Activated naive CD4-positive, alpha-beta T cell treated with anti-CD3 and anti-CD28 coated beads, Interleukin-2, amount 10 ng/mL, durations not matched to agents 7 days and 5 days (primary cell): ENCODE data around the gene CUBN.

Experiments used
- CTCF ChIA-PET: fragments of 350-600 bp; sonication (Branson Sonifier 250); formaldehyde crosslinking; loops from one replicate; lab custom pipeline; 2021; ENCODE audit warnings: antibody characterized with exemption; lab: Charles Lee
- DNase-seq: peaks from one replicate; pipeline ENCODE4 v3.0.0-alpha.2; 2020
- H3K27ac Mint-ChIP-seq: one replicate; pipeline ENCODE4 v1.8.0; 2021; ENCODE audit warnings: mild to moderate bottlenecking, moderate library complexity, mixed read lengths
- H3K27me3 Mint-ChIP-seq: one replicate; pipeline ENCODE4 v1.8.0; 2021; ENCODE audit warnings: mild to moderate bottlenecking, mixed read lengths
- H3K36me3 Mint-ChIP-seq: one replicate; pipeline ENCODE4 v1.8.0; 2021; ENCODE audit warnings: mixed read lengths
- H3K4me1 Mint-ChIP-seq: one replicate; pipeline ENCODE4 v1.8.0; 2021; ENCODE audit warnings: mixed read lengths
- H3K4me3 Mint-ChIP-seq: one replicate; pipeline ENCODE4 v1.8.0; 2021; ENCODE audit warnings: mild to moderate bottlenecking, moderate library complexity, mixed read lengths
- H3K9me3 Mint-ChIP-seq: one replicate; pipeline ENCODE4 v1.8.0; 2021; ENCODE audit warnings: mixed read lengths

The CUBN gene

DNA sequence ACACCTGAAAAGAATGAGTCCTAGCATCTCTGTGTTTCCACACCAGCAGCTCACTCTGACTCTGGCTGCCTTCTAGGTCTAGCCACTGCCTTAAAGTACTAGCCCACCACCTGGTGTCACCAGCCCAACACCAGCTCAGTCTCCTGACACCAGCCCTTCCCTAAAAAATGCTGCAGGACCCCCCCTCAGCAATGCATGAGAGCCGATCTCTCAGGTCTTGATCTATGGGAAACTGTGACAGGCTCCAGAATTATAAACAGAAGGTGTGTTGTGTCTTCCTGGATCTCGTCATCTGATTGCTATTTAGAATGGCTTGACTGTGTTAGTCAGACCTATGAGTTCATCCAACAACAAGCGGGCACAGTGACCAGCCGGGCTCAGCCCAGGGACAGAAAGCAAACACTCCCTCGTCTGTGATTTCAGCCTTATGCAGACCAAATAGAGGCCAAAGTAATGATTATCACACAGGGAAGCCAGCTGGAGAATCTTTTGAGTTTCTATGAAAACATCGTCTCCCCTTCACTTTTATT is 66.6 kb downstream of the CUBN start:
- CTCF ChIA-PET: interaction anchor here (0.6 to 0.8 kb wide), 2 partner anchors 10 to 36 kb away, joined by 3 read pairs; no protein-coding TSS in a partner anchor
- Mint-ChIP-seq H3K4me3 (no peak overlapping the region), H3K27ac (no peak overlapping the region), H3K4me1 (peaks cover 40% of the 10 kb centered on the region), H3K27me3 (no peaks in the 10 kb centered on the region), H3K9me3 (no peaks in the 10 kb centered on the region), H3K36me3 (peaks cover 12% of the 10 kb centered on the region)
- DNase-seq: no peak

DNA sequence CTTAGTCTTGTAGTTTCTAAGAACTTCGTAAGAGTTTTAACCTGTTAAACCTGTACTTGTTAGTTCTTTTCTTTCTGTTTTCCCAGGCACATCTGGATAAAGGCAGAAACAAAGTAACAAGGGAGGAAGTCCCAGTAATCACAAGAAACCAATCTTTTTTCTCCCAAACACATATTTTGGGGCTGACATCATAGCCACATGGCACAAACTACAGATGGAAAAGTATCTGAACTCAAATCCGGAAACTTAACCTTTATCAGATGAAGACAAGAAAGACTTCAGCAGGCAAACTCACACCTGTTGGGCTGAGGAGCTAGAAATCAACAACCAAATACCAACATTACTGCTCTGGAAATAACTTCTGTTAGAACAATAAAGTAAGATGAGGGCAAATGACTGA is 67.1 kb downstream of the CUBN start:
- Mint-ChIP-seq H3K27ac (no peak overlapping the region), H3K36me3 (peaks cover 10% of the 10 kb centered on the region), H3K4me3 (no peak overlapping the region), H3K4me1 (peaks cover 35% of the 10 kb centered on the region), H3K9me3 (no peaks in the 10 kb centered on the region), H3K27me3 (no peaks in the 10 kb centered on the region)
- DNase-seq: no peak
- CTCF ChIA-PET: interaction anchor here (0.6 to 0.8 kb wide), 2 partner anchors 10 to 37 kb away, joined by 3 read pairs; no protein-coding TSS in a partner anchor

GRCh38 chr10:17062009-17062408 is 67.6 kb downstream of the CUBN start:
- H3K9me3 Mint-ChIP-seq: no peaks in the 10 kb centered on the region
- H3K27me3 Mint-ChIP-seq: no peaks in the 10 kb centered on the region
- peaks cover 30% of the 10 kb centered on the region for H3K4me1 Mint-ChIP-seq
- peaks cover 8% of the 10 kb centered on the region for H3K36me3 Mint-ChIP-seq
- CTCF ChIA-PET: interaction anchor here (0.6 kb wide), 1 partner anchor 37 kb away, joined by 3 read pairs; no protein-coding TSS in a partner anchor
- H3K27ac Mint-ChIP-seq: no peak overlapping the region
- no peak for DNase-seq
- H3K4me3 Mint-ChIP-seq: no peak overlapping the region

GRCh38 chr10:17061418-17061817 is 68.2 kb downstream of the CUBN start:
- Mint-ChIP-seq H3K27me3 (no peaks in the 10 kb centered on the region), H3K36me3 (peaks cover 5% of the 10 kb centered on the region), H3K4me3 (no peak overlapping the region), H3K9me3 (no peaks in the 10 kb centered on the region), H3K4me1 (peaks cover 24% of the 10 kb centered on the region), H3K27ac (no peak overlapping the region)
- DNase-seq: no peak
- CTCF ChIA-PET: no interaction called here

DNA sequence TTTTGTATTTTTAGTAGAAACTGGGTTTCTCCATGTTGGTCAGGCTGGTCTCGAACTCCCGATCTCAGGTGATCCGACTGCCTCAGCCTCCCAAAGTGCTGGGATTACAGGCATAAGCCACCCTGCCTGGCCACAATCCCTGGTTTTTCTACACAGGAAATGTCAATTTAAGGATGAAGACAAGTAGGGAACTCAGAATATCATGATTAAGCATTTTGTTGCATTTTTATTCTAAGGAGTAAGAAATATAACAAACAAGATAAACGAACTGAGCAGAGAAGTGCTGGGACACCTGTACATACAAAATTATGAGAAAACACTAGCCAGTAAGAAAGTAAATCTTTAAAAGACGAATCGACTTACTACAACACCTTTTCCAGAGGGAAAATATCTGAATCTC is 69.3 kb downstream of the CUBN start:
- Mint-ChIP-seq H3K27me3 (no peaks in the 10 kb centered on the region), H3K36me3 (no peaks in the 10 kb centered on the region), H3K27ac (no peak overlapping the region), H3K4me1 (peaks cover 19% of the 10 kb centered on the region), H3K9me3 (no peaks in the 10 kb centered on the region), H3K4me3 (no peak overlapping the region)
- DNase-seq: no peak
- CTCF ChIA-PET: no interaction called here

DNA sequence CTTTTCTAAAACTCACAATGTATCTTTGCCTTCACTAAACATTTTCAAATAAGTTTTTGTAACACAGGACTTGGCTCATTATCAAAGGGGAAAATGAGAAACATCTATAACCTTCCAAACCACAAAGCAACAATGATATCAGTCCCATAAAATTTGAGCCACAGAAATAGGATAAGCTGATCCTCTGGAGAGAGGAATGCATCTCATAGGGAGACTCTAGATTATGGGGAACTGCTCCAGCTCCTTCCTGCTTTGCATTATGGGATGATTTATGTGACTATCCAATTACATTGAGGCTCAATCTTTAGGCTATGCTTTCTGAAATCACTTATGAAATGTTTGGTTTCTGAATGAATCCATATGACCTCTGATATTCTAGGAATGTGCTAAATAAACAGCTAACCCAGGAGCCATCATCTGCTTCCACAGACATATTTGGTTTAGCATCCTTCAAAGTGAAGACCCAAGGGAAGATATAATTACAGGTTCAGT is 70.4 kb downstream of the CUBN start:
- Mint-ChIP-seq H3K27me3 (no peaks in the 10 kb centered on the region), H3K4me3 (no peak overlapping the region), H3K9me3 (no peaks in the 10 kb centered on the region), H3K4me1 (peaks cover 19% of the 10 kb centered on the region), H3K27ac (no peak overlapping the region), H3K36me3 (peaks cover 1% of the 10 kb centered on the region)
- CTCF ChIA-PET: no interaction called here
- DNase-seq: no peak

DNA sequence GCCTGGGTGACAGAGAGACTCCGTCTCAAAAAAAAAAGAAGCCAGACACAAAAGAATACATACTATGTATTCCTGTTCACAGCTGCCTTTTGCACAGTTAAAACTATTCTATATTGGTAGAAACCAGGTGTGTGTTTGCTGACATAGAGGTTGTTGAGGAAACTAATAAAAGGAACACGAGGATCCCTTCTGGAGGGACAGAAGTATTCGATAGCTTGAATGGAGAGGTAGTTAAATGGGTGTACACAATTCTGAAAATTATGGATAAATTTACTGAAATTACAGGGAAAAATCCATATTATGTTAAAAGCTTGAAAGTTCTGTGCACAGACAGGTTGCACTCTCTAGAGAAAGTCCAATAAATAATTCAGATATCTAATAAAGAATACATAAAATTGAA is 71.5 kb downstream of the CUBN start:
- CTCF ChIA-PET: no interaction called here
- Mint-ChIP-seq H3K4me1 (peaks cover 12% of the 10 kb centered on the region), H3K36me3 (peaks cover 1% of the 10 kb centered on the region), H3K27me3 (no peaks in the 10 kb centered on the region), H3K27ac (no peak overlapping the region), H3K4me3 (no peak overlapping the region), H3K9me3 (peaks cover 1% of the 10 kb centered on the region)
- no peak for DNase-seq

- no peak overlapping the region for H3K27ac Mint-ChIP-seq
- CTCF ChIA-PET: no interaction called here
Measured at GRCh38 chr10:17056781-17057428, 72.7 kb downstream of the CUBN start.

GRCh38 chr10:17053513-17053912 is 76.1 kb downstream of the CUBN start:
- no peak for DNase-seq
- H3K36me3 Mint-ChIP-seq: peaks cover 7% of the 10 kb centered on the region
- no peaks in the 10 kb centered on the region for H3K4me1 Mint-ChIP-seq
- no peak overlapping the region for H3K27ac Mint-ChIP-seq
- CTCF ChIA-PET: no interaction called here
- H3K27me3 Mint-ChIP-seq: no peaks in the 10 kb centered on the region
- H3K4me3 Mint-ChIP-seq: no peak overlapping the region
- peaks cover 13% of the 10 kb centered on the region for H3K9me3 Mint-ChIP-seq

More at GRCh38 chr10:17056781-17057428, 72.7 kb downstream of the CUBN start:
- Mint-ChIP-seq H3K4me3 (no peak overlapping the region), H3K36me3 (peaks cover 3% of the 10 kb centered on the region), H3K9me3 (peaks cover 5% of the 10 kb centered on the region), H3K27me3 (no peaks in the 10 kb centered on the region), H3K4me1 (peaks cover 2% of the 10 kb centered on the region)
- no peak for DNase-seq

DNA sequence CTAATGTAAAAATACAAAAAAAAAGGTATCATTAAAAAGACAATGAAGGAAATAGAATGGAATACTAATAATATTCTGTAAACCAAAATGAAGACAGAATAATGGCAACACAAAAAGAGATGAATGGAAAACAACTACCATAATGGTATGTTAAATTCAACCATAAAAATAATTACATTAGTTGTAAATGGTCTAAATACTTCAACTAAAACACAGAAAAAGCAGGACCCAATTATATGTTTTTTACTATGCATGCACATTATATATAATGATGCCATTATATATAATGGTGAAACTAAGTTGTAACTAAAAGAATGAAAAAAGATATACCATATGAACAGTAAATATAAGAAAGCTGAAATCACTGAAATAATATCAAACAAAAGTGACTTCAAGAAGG is 76.5 kb downstream of the CUBN start:
- Mint-ChIP-seq H3K27ac (no peak overlapping the region), H3K4me1 (no peaks in the 10 kb centered on the region), H3K4me3 (no peak overlapping the region), H3K36me3 (peaks cover 7% of the 10 kb centered on the region), H3K9me3 (peaks cover 13% of the 10 kb centered on the region), H3K27me3 (no peaks in the 10 kb centered on the region)
- DNase-seq: no peak
- CTCF ChIA-PET: no interaction called here

GRCh38 chr10:17051851-17052250 is 77.8 kb downstream of the CUBN start:
- Mint-ChIP-seq H3K4me1 (no peaks in the 10 kb centered on the region), H3K27me3 (no peaks in the 10 kb centered on the region), H3K27ac (no peak overlapping the region), H3K36me3 (peaks cover 8% of the 10 kb centered on the region), H3K9me3 (peaks cover 13% of the 10 kb centered on the region), H3K4me3 (no peak overlapping the region)
- CTCF ChIA-PET: no interaction called here
- no peak for DNase-seq

DNA sequence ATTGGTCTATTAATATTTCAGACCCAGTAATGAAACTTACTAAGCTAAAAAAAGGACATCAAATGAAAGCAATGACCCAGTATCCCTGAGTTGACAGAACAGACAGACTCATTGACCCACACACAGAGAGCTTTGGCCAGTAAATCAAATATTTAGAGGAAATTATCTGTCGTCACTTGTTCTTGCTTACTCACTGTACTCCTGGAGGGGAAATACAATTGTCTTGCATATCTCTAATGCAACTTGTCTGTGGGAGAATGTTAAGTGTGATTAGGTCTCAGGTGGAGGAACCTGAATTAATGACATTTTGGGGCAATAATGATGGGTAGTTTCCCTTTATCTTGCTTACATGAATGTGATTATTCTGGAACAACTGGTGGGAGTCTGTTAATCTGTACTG is 80.4 kb downstream of the CUBN start:
- no peak overlapping the region for H3K4me3 Mint-ChIP-seq
- no peak overlapping the region for H3K27ac Mint-ChIP-seq
- no peaks in the 10 kb centered on the region for H3K27me3 Mint-ChIP-seq
- no peak for DNase-seq
- CTCF ChIA-PET: no interaction called here
- no peaks in the 10 kb centered on the region for H3K4me1 Mint-ChIP-seq
- peaks cover 13% of the 10 kb centered on the region for H3K9me3 Mint-ChIP-seq
- peaks cover 7% of the 10 kb centered on the region for H3K36me3 Mint-ChIP-seq

- Mint-ChIP-seq H3K9me3 (peaks cover 12% of the 10 kb centered on the region), H3K36me3 (peaks cover 7% of the 10 kb centered on the region), H3K27ac (no peak overlapping the region), H3K4me3 (no peak overlapping the region), H3K4me1 (no peaks in the 10 kb centered on the region), H3K27me3 (no peaks in the 10 kb centered on the region)
- no peak for DNase-seq
- CTCF ChIA-PET: interaction anchor here (0.6 kb wide), 1 partner anchor 693 kb away, joined by 3 read pairs; no protein-coding TSS in a partner anchor
Measured at GRCh38 chr10:17047908-17048307, 81.7 kb downstream of the CUBN start.

DNA sequence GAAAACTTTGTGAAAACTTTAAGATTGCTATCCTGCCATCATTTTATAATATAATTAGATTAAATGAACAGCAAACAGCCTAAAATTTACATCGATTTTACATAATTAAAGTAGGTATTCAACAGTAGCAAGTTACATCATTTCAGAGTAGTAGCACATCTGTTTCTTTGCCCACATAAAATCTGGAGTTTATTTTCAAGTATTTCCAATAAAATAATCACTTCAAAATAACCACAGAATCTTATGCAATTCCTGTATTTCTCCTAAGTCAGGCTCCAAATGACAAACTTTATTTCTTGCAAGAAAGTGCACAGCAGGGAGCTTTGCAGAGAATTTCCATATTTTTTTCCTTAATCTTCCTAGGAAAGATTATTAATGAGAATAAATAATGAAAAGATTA is 82.6 kb downstream of the CUBN start:
- H3K27me3 Mint-ChIP-seq: no peaks in the 10 kb centered on the region
- CTCF ChIA-PET: no interaction called here

GRCh38 chr10:17043586-17043985 is 86.0 kb downstream of the CUBN start:
- Mint-ChIP-seq H3K27me3 (no peaks in the 10 kb centered on the region), H3K4me1 (no peaks in the 10 kb centered on the region)

More for the DNA sequence above, 82.6 kb downstream of the CUBN start:
- Mint-ChIP-seq H3K27ac (no peak overlapping the region), H3K4me3 (no peak overlapping the region), H3K36me3 (peaks cover 6% of the 10 kb centered on the region), H3K4me1 (no peaks in the 10 kb centered on the region), H3K9me3 (peaks cover 9% of the 10 kb centered on the region)
- no peak for DNase-seq

More at GRCh38 chr10:17043586-17043985, 86.0 kb downstream of the CUBN start:
- Mint-ChIP-seq H3K36me3 (peaks cover 3% of the 10 kb centered on the region), H3K9me3 (no peaks in the 10 kb centered on the region), H3K27ac (no peak overlapping the region), H3K4me3 (no peak overlapping the region)
- no peak for DNase-seq
- CTCF ChIA-PET: interaction anchor here (0.5 kb wide), 1 partner anchor 23 kb away, joined by 3 read pairs; no protein-coding TSS in a partner anchor
